ENCODE results near the gene PPP1R2B. TPM values are rescaled to one million over a fixed set of nuclear protein-coding genes. Genes with fewer than 3 reads are reported as not detected.

The PPP1R2B gene
- not detected for total RNA-seq
- long read RNA-seq, result 0 reads

- no peaks in the 10 kb centered on the region for H3K27me3 ChIP-seq
- H3K36me3 ChIP-seq, result no peaks in the 10 kb centered on the region
- no peaks in the 10 kb centered on the region for H3K4me1 ChIP-seq
- H3K27ac ChIP-seq, result no peak within 1 kb of the TSS
- DNase-seq (no peak), ATAC-seq (no peak)
- H3K9me3 ChIP-seq, result peaks cover 3% of the 10 kb centered on the region
- no peak within 1 kb of the TSS for H3K4me3 ChIP-seq
- TF ChIP-seq CTCF (IDR thresholded peaks at IDR 0.05), result no peak
- intact Hi-C loops (cut with DNase I), result no loop called here
These were observed at the start of gene PPP1R2B for GRCh38 chr5:156850206-156850751. PPP1R2B (plus strand) TSS chr5:156850295; CDS start chr5:156850563, 268 bp downstream.

DNA sequence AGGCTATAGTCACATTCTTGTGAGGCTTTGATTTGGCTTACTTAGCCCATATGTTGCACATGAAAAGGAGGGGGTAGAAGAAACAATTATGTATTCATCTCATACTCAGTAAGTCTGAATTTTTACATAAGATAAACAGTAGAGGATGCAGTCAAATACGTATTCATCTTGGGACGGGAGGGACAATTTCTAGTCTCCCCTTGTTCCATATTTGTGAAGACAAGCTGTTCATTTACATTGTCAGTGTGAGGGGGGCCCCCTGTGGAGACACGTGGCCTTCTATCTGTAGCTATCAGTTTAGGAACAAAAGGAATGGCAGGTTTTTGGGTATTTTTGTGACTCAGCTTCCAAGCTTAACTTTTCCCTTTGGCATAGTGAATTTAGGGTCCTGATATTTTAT, 49.2 kb upstream of the PPP1R2B start:
- no peak for TF ChIP-seq CTCF (IDR thresholded peaks at IDR 0.05)
- DNase-seq (no peak), ATAC-seq (no peak)
- no peaks in the 10 kb centered on the region for H3K9me3 ChIP-seq
- no peak overlapping the region for H3K27ac ChIP-seq
- no peak overlapping the region for H3K4me3 ChIP-seq
- H3K27me3 ChIP-seq, result no peaks in the 10 kb centered on the region
- H3K4me1 ChIP-seq, result no peaks in the 10 kb centered on the region
- intact Hi-C loops (cut with DNase I), result no loop called here
- H3K36me3 ChIP-seq, result no peaks in the 10 kb centered on the region

- Histone ChIP-seq H3K4me3 (no peak overlapping the region), H3K27ac (no peak overlapping the region), H3K36me3 (no peaks in the 10 kb centered on the region), H3K4me1 (no peaks in the 10 kb centered on the region), H3K27me3 (no peaks in the 10 kb centered on the region), H3K9me3 (no peaks in the 10 kb centered on the region)
- intact Hi-C loops (cut with DNase I), result no loop called here
- ATAC-seq (no peak), DNase-seq (no peak)
- no peak for TF ChIP-seq CTCF (IDR thresholded peaks at IDR 0.05)
These were observed 47.6 kb upstream of the PPP1R2B start for GRCh38 chr5:156802501-156802900.

DNA sequence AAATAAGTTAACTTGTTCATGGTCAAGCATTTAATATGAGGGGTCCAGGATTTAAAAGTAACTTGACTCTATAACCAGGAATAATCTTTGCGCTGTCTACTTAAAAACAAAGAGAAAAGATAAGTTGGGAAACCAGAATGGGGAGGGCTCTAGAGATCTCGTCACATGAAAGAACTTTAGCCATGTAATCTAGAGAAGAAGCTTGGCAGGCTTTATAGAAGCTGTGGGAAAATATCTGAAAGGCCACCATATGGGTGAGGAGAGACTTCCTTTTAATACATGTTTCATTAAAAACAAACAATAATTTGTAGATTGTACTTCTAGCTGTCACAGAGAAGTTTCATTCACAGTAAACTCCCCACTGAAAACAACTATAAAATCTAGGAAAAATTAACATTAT, 46.7 kb upstream of the PPP1R2B start:
- Histone ChIP-seq H3K36me3 (no peaks in the 10 kb centered on the region), H3K4me1 (no peaks in the 10 kb centered on the region), H3K9me3 (no peaks in the 10 kb centered on the region), H3K27ac (no peak overlapping the region), H3K4me3 (no peak overlapping the region), H3K27me3 (no peaks in the 10 kb centered on the region)
- no peak for ATAC-seq
- intact Hi-C loops (cut with DNase I), result no loop called here
- TF ChIP-seq CTCF (IDR thresholded peaks at IDR 0.05), result no peak
- no peak for DNase-seq

DNA sequence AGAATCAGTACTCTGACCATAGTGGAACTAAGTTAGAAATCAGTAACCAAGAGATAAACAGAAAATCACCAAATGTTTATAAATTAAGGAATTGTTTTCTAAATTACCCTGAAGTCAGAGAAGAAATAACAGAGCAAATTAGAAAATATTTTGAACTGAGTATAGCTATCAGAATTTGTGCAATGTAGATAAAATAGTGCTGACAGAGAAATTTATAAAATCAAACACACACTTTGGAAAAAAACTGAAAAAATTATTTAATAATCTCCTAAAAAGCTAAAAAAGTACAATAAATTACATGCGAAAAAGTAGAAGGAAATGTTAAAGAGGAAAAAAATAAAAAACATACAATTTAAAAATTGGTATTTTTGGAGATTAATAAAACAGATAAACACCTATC, 37.1 kb upstream of the PPP1R2B start:
- intact Hi-C loops (cut with DNase I), result no loop called here

More for the DNA sequence above, 37.1 kb upstream of the PPP1R2B start:
- Histone ChIP-seq H3K4me3 (no peak overlapping the region), H3K36me3 (no peaks in the 10 kb centered on the region), H3K27me3 (no peaks in the 10 kb centered on the region), H3K9me3 (no peaks in the 10 kb centered on the region), H3K27ac (no peak overlapping the region), H3K4me1 (no peaks in the 10 kb centered on the region)
- DNase-seq (no peak), ATAC-seq (no peak)
- TF ChIP-seq CTCF (IDR thresholded peaks at IDR 0.05), result no peak
